Spleen (tissue), 7 donors: ENCODE measurements around the gene LGALS16.

Experiments
- POLR2A ChIP-seq, 3 donors: fragments of 450-650 bp; IDR thresholded peaks; one replicate each; pipeline ENCODE4 v1.5.1; 2017; ENCODE audit warnings: antibody characterized with exemption in 3 of 3, mild to moderate bottlenecking in 1 of 3
- POLR2AphosphoS5 ChIP-seq, 3 donors: sonication (generic); formaldehyde crosslinking; IDR thresholded peaks; one replicate each; pipeline ENCODE4 v1.5.1; 2017; ENCODE audit warnings: antibody characterized with exemption in 3 of 3
- TF ChIP-seq, protein P1 (sequence below), 11 experiments: fragments of 200-600 bp in 7 of 11; fragments of 450-650 bp in 4 of 11; sonication (generic) in 4 of 11; IDR thresholded peaks in 8 of 11; conservative IDR thresholded peaks in 3 of 11; 1 replicate in 7 of 11; 2 replicates in 4 of 11; pipeline versions ENCODE4 v1.4.0 to v1.8.0; 2016 to 2021; ENCODE audit warnings: antibody characterized with exemption in 11 of 11, inconsistent platforms in 4 of 11, mild to moderate bottlenecking in 1 of 11
- donor health status: DM: no; HTN: no; CAD: no; lungs with moderate emphysema.
- donor health status: DM: no; HTN: no; CAD: no.
- donor health status: DM: no; HTN: no; CAD: no.

DNA sequence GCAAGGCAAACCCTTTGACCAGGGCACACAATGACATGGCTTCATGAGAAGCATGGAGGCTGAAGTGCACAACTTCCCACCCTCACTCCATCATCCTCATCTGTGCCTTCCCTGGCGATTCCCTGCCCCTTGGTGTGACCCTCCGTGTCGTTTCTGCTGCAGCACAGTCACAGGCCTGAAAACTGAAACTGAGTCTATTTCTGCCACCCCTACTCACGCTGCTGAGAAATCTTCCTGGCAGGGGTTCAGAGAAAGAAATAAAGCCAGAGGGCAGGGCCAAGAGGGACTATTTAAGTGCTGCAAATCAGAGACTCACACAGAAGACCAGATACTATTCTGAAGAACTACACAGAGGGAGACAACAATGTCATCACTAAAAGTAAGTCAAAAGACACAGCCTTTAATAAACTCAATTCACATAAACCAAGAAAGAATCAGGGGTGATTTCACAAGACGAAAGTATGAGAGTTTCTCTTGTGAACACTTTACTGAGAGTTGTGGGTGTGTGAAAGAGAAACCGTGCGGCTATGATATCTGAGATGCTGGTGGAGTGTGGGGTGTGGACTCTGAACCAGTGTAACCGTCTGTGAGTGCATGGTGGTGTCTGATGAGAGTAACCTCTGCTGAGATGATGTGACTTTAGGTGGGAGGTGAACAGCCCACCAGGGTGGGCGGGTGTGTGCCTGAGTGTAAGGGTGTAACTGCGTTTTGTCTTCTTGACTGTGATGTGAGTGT is 23.5 kb downstream of the LGALS16 start:
- TF ChIP-seq POLR2A (IDR thresholded peaks at IDR 0.05) (no peak), POLR2AphosphoS5 (IDR thresholded peaks at IDR 0.05) (no peak)
- TF ChIP-seq, protein P1, sequence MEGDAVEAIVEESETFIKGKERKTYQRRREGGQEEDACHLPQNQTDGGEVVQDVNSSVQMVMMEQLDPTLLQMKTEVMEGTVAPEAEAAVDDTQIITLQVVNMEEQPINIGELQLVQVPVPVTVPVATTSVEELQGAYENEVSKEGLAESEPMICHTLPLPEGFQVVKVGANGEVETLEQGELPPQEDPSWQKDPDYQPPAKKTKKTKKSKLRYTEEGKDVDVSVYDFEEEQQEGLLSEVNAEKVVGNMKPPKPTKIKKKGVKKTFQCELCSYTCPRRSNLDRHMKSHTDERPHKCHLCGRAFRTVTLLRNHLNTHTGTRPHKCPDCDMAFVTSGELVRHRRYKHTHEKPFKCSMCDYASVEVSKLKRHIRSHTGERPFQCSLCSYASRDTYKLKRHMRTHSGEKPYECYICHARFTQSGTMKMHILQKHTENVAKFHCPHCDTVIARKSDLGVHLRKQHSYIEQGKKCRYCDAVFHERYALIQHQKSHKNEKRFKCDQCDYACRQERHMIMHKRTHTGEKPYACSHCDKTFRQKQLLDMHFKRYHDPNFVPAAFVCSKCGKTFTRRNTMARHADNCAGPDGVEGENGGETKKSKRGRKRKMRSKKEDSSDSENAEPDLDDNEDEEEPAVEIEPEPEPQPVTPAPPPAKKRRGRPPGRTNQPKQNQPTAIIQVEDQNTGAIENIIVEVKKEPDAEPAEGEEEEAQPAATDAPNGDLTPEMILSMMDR (IDR thresholded peaks at IDR 0.05 in 8 of 11, conservative IDR thresholded peaks at IDR 0.05 in 3 of 11) = no peak
